ENCODE measurements around the gene ITCH. TPM values are rescaled to one million over a fixed set of nuclear protein-coding genes. Genes with fewer than 3 reads are reported as not detected.
"Not testable (repeated sequence)": the region's sequence is repeated elsewhere in the genome, so short reads cannot be mapped to it uniquely, and the experiment has no call there.

The ITCH gene
- total RNA-seq, 4 donors from 2014 or later = 37.4 to 48.4 (median 43.4) TPM

DNA sequence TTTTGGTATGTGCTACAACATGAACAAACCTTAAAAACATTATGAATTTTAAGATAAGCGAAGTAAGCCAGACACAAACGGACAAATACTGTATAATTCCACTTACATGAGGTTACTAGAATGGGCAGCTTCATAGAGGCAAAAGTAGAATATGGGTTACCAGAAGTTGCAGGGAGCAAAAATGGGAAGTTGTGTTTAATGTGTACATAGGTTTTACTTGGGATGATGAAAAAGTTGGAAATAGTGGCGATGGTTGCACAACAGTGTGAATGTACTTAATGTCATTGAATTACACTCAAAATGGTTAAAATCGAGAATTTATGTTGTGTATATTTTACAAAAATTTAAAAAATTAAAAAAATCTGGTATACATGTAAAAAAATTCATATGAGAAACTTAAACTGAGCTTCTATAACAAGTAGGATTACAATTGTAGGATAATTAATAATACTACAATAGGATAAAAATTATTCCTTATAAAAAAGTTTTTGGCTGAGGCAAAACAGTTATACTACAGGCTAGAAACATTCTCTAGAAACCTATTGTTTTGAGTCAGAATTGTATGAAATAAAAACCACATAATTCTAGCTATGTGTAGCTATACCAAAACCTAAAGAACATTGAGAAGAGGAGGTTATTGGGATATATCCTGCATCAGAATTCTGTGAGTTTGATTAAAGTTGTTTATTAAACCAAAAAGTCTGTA is 128.3 kb downstream of the ITCH start:
- TF ChIP-seq POLR2A (IDR thresholded peaks at IDR 0.05) (no peak), EP300 (IDR thresholded peaks at IDR 0.05) (no peak), POLR2AphosphoS5 (IDR thresholded peaks at IDR 0.05) (no peak)
- TF ChIP-seq, protein P1, sequence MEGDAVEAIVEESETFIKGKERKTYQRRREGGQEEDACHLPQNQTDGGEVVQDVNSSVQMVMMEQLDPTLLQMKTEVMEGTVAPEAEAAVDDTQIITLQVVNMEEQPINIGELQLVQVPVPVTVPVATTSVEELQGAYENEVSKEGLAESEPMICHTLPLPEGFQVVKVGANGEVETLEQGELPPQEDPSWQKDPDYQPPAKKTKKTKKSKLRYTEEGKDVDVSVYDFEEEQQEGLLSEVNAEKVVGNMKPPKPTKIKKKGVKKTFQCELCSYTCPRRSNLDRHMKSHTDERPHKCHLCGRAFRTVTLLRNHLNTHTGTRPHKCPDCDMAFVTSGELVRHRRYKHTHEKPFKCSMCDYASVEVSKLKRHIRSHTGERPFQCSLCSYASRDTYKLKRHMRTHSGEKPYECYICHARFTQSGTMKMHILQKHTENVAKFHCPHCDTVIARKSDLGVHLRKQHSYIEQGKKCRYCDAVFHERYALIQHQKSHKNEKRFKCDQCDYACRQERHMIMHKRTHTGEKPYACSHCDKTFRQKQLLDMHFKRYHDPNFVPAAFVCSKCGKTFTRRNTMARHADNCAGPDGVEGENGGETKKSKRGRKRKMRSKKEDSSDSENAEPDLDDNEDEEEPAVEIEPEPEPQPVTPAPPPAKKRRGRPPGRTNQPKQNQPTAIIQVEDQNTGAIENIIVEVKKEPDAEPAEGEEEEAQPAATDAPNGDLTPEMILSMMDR (IDR thresholded peaks at IDR 0.05) = no peak
- 94% methylated on average over 4 of the region's 4 CpGs for WGBS

DNA sequence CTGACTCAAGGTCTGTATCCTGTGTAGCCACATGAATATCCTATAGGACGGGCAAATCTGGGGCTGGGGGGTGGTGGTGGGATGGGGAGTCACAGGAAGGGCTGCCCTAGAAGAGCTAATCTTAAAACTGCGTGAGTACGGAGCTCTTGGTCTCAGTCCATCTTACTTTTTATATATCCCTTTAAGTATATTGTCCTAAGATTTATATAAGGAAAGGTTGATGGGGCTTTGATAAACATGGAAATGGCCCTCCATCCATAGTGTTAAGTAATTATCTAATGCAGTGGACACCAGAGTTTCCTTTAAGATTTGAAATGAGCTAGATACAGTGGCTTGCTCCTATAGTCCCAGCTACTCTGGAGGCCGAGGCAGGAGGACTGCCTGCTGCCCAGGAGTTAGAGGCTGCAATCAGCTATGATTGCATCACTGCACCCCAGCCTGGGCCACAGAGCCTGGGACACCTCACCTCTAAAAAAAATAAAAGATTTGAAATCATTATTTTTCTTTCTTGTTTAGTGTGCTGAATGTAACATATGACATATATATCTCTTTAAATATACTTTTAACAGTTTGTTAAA is 128.9 kb downstream of the ITCH start:
- TF ChIP-seq POLR2AphosphoS5 (IDR thresholded peaks at IDR 0.05) (no peak), POLR2A (IDR thresholded peaks at IDR 0.05) (no peak), EP300 (IDR thresholded peaks at IDR 0.05) (no peak)
- TF ChIP-seq, protein P1 (IDR thresholded peaks at IDR 0.05) = no peak
- H3K36me3 ChIP-seq = peaks cover 82% of the 10 kb centered on the region
- WGBS = 90% methylated on average over 4 of the region's 4 CpGs

More for the DNA sequence above, 128.3 kb downstream of the ITCH start:
- H3K4me1 ChIP-seq = no peaks in the 10 kb centered on the region
- peaks cover 82% of the 10 kb centered on the region for H3K36me3 ChIP-seq
- no peak for DNase-seq (ENCODE audit: low spot score in 2 of 2)
- no peaks in the 10 kb centered on the region for H3K9me3 ChIP-seq
- no peak overlapping the region for H3K4me3 ChIP-seq
- no peak overlapping the region for H3K27ac ChIP-seq
- no peaks in the 10 kb centered on the region for H3K27me3 ChIP-seq

DNA sequence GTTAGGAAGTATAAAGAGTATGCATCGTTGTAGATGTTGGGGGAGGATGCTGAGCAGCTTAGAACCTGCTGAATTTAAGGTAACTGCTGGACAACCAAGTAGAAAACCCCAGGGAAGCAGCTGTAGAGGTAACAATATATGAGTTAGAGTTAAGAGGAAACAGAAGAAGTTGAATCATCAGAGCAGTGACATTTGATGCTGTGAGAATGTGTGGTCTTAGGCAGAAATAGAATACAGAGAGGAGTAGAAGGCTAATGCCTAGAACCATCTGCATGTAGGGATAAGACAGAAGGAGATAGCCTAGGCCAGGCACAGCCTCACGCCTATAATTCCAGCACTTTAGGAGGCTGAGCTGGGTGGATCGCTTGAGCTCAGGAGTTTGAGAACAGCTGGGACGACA is 130.6 kb downstream of the ITCH start:
- no peak for DNase-seq (ENCODE audit: low spot score in 2 of 2)
- H3K36me3 ChIP-seq = peaks cover 84% of the 10 kb centered on the region
- H3K27ac ChIP-seq = no peak overlapping the region
- no peak overlapping the region for H3K4me3 ChIP-seq
- TF ChIP-seq EP300 (IDR thresholded peaks at IDR 0.05) = no peak
- TF ChIP-seq POLR2A (IDR thresholded peaks at IDR 0.05) = no peak
- no peak for TF ChIP-seq POLR2AphosphoS5 (IDR thresholded peaks at IDR 0.05)
- TF ChIP-seq, protein P1 (IDR thresholded peaks at IDR 0.05) = no peak
- H3K4me1 ChIP-seq = no peaks in the 10 kb centered on the region
- H3K9me3 ChIP-seq = no peaks in the 10 kb centered on the region
- H3K27me3 ChIP-seq = no peaks in the 10 kb centered on the region
- WGBS = 96% methylated on average over 4 of the region's 4 CpGs

More for the DNA sequence above, 128.9 kb downstream of the ITCH start:
- no peak overlapping the region for H3K27ac ChIP-seq
- H3K4me1 ChIP-seq = no peaks in the 10 kb centered on the region
- H3K9me3 ChIP-seq = no peaks in the 10 kb centered on the region
- no peak overlapping the region for H3K4me3 ChIP-seq
- H3K27me3 ChIP-seq = no peaks in the 10 kb centered on the region
- no peak for DNase-seq (ENCODE audit: low spot score in 2 of 2)

DNA sequence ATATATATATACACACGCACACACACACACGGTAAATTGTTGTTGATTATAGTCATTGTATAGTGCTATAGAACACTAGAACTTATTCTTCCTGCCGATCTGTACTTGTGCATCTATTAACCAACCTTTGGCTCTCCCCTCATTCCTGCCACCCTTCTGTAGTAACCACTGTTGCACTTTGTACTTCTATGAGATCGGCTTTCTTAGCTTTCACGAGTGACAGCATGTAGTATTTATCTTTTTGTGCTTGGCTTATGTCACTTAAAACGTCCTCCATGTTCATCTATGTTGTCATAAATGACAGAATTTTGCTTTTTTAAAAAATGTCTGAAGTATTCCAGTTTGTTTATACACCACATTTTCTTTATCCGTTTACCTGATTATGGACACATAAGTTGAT is 132.2 kb downstream of the ITCH start:
- Histone ChIP-seq H3K4me1 (no peaks in the 10 kb centered on the region), H3K27ac (no peak overlapping the region), H3K4me3 (no peak overlapping the region), H3K36me3 (peaks cover 67% of the 10 kb centered on the region), H3K9me3 (no peaks in the 10 kb centered on the region), H3K27me3 (no peaks in the 10 kb centered on the region)
- WGBS = 96% methylated on average over 7 of the region's 7 CpGs
- DNase-seq (ENCODE audit: low spot score in 2 of 2) = no peak
- TF ChIP-seq, protein P1 (IDR thresholded peaks at IDR 0.05) = no peak
- no peak for TF ChIP-seq EP300 (IDR thresholded peaks at IDR 0.05)
- TF ChIP-seq POLR2A (IDR thresholded peaks at IDR 0.05) = no peak

DNA sequence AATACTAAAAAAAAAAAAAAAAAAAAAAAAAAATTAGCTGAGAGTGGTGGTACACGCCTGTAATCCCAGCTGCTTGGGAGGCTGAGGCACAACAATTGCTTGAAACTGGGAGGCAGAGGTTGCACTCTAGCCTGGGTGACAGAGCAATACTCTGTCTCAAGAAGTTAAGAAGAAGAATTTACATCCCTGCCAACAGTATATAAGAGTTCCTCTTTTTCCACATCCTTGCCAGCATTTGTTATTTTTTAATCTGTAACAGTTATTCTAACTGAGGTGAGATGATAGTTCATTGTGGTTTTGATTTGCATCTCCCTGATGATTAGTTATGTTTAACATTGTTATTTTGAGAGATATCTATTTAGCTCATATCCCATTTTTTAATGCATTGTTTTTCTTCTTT is 132.8 kb downstream of the ITCH start:
- no peak overlapping the region for H3K4me3 ChIP-seq
- H3K27ac ChIP-seq = no peak overlapping the region
- WGBS = 100% methylated on average over 1 of the region's 1 CpG
- DNase-seq (ENCODE audit: low spot score in 2 of 2) = no peak
- no peak for TF ChIP-seq POLR2AphosphoS5 (IDR thresholded peaks at IDR 0.05)
- TF ChIP-seq, protein P1 (IDR thresholded peaks at IDR 0.05) = no peak
- TF ChIP-seq EP300 (IDR thresholded peaks at IDR 0.05) = no peak
- no peak for TF ChIP-seq POLR2A (IDR thresholded peaks at IDR 0.05)
- H3K27me3 ChIP-seq = no peaks in the 10 kb centered on the region
- H3K36me3 ChIP-seq = peaks cover 65% of the 10 kb centered on the region
- H3K4me1 ChIP-seq = no peaks in the 10 kb centered on the region
- H3K9me3 ChIP-seq = no peaks in the 10 kb centered on the region

DNA sequence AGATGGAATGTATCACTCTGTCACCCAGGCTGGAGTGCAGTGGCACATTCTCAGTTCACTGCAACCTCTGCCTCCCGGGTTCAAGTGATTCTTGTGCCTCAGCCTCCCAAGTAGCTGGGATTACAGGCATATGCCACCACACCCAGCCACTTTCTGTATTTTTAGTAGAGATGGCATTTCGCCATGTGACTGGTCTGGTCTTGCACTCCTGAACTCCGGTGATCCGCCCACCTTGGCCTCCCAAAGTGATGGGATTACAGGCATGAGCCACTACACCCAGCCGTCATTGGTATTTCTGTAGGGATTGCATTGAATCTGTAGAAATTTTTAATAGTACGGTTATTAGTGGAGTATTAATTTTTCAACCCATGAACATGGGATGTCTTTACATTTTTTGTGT is 134.5 kb downstream of the ITCH start:
- not testable (repeated sequence) for H3K27me3 ChIP-seq; H3K4me1 ChIP-seq; H3K4me3 ChIP-seq; H3K27ac ChIP-seq; DNase-seq (ENCODE audit: low spot score in 2 of 2); H3K9me3 ChIP-seq
- peaks cover 54% of the 10 kb centered on the region for H3K36me3 ChIP-seq
- WGBS = 90% methylated on average over 6 of the region's 6 CpGs
